Kidney (tissue), 14 donors: Measurements from ENCODE around the gene GNB3. TPM values are rescaled to one million over a fixed set of nuclear protein-coding genes. Genes with fewer than 3 reads are reported as not detected.

Source experiments
- DNase-seq, 5 donors: peaks; one replicate each; pipeline ENCODE4 v3.0.0-alpha.2; 2013 to 2020
- FAIRE-seq: peaks from 2 replicates; lab custom pipeline; 2012; peaks lifted over from hg19 to GRCh38; lab: Jason Lieb, UNC
- H3K27ac ChIP-seq, 2 donors: one replicate each; pipeline ENCODE4 v1.7.0; 2013; ENCODE audit warnings: low read depth in 2 of 2, low read length in 2 of 2, inconsistent platforms in 1 of 2
- H3K27me3 ChIP-seq: one replicate; pipeline ENCODE4 v1.7.1; 2013; ENCODE audit warnings: low read length, inconsistent platforms; ENCODE audit not compliant: control insufficient read depth, insufficient read depth
- H3K36me3 ChIP-seq, 3 donors: one replicate each; pipeline versions ENCODE4 v1.7.0 to v1.7.1; 2013; ENCODE audit warnings: low read length in 3 of 3, control low read depth in 1 of 3, inconsistent platforms in 1 of 3; ENCODE audit not compliant: insufficient read depth in 3 of 3, control insufficient read depth in 2 of 3
- H3K4me1 ChIP-seq, 3 donors: one replicate each; pipeline versions ENCODE4 v1.7.0 to v1.7.1; 2013; ENCODE audit warnings: low read length in 3 of 3, inconsistent platforms in 1 of 3, low read depth in 1 of 3; ENCODE audit not compliant: control insufficient read depth in 2 of 3, insufficient read depth in 2 of 3
- H3K4me3 ChIP-seq, 3 donors: one replicate each; pipeline versions ENCODE4 v1.7.0 to v1.8.1; 2013; ENCODE audit warnings: low read length in 3 of 3, control low read depth in 1 of 3, inconsistent platforms in 1 of 3
- H3K9ac ChIP-seq, 3 donors: one replicate each; pipeline versions ENCODE4 v1.7.0 to v1.7.1; 2013; ENCODE audit warnings: low read length in 3 of 3, control low read depth in 1 of 3, inconsistent platforms in 1 of 3
- H3K9me3 ChIP-seq, 3 donors: one replicate each; pipeline versions ENCODE4 v1.7.0 to v1.7.1; 2013; ENCODE audit warnings: low read length in 3 of 3, control low read depth in 1 of 3, inconsistent platforms in 1 of 3; ENCODE audit not compliant: control insufficient read depth in 2 of 3, insufficient read depth in 1 of 3
- CTCF ChIP-seq: IDR thresholded peaks from 3 replicates; pipeline ENCODE4 v1.5.1; 2012; ENCODE audit warnings: mild to moderate bottlenecking, moderate library complexity, borderline replicate concordance; ENCODE audit not compliant: insufficient read depth; ENCODE audit errors: extremely low read depth
- intact Hi-C: fragments of 100-400 bp; cut with DNase I; formaldehyde crosslinking; loops from one replicate; pipeline ENCODE4 v1.11.1; 2022
- polyA plus RNA-seq: library from polyadenylated mRNA; stranded (reverse); fragments of 350-450 nt; fragmentation: Illumina TruSeq; extraction: RNeasy Lipid Tissue Mini Kit (QIAGEN cat#74804); gene quantifications from one replicate; pipeline ENCODE4 v1.2.3, GENCODE V29; 2014; ENCODE audit warnings: low read depth, low replicate concordance; ENCODE audit not compliant: insufficient read depth
- total RNA-seq: library from RNA; stranded (reverse); fragmentation: NEBNext Ultra II Directional; extraction: Animal tissue kit (Norgen Biotek cat#: 25700); gene quantifications from one replicate; pipeline ENCODE4 v1.2.1, GENCODE V29; 2021
- donor health status: control.
- donor health status: control.
- donor health status: control.
- donor health status: control.
- donor health status: control.
- donor health status: DM: yes; HTN: yes; CAD: no.
- donor health status: Normal renal cell carcinoma (clear cell type).

Gene GNB3
- total and polyA plus RNA-seq, 2 donors from 2014 or later: 1.4 to 2.6 TPM

GRCh38 chr12:6852651-6853354 is 12.1 kb downstream of the GNB3 start:
- intact Hi-C loops: no loop called here
- no peaks in the 10 kb centered on the region for H3K27me3 ChIP-seq
- no peak for FAIRE-seq
- H3K9ac ChIP-seq: peak overlapping the region in 2 of 3 donors; percentile 36 to 46
- H3K36me3 ChIP-seq: peaks cover 6 to 20% (median 14%) of the 10 kb centered on the region in 3 donors
- peaks cover 0 to 11% (median 6%) of the 10 kb centered on the region in 3 donors for H3K4me1 ChIP-seq
- H3K4me3 ChIP-seq: peak overlapping the region; percentile 75 to 99 (median 92)
- H3K27ac ChIP-seq: no peak overlapping the region
- peak in 3 of 5 donors; percentile 66 to 84 (median 82) for DNase-seq
- no peak for TF ChIP-seq CTCF
- no peaks in the 10 kb centered on the region for H3K9me3 ChIP-seq

- intact Hi-C loops: no loop called here
- Histone ChIP-seq H3K27me3 (no peaks in the 10 kb centered on the region), H3K4me1 (peaks cover 0 to 11% (median 6%) of the 10 kb centered on the region in 3 donors), H3K9me3 (no peaks in the 10 kb centered on the region), H3K9ac (no peak overlapping the region), H3K4me3 (no peak overlapping the region), H3K36me3 (peaks cover 9 to 28% (median 19%) of the 10 kb centered on the region in 3 donors), H3K27ac (no peak overlapping the region)
- no peak for TF ChIP-seq CTCF
- no peak for DNase-seq
- FAIRE-seq: no peak
Measured at GRCh38 chr12:6853626-6854025, 12.9 kb downstream of the GNB3 start.

- no peak for FAIRE-seq
- Histone ChIP-seq H3K27me3 (no peaks in the 10 kb centered on the region), H3K4me1 (peaks cover 0 to 11% (median 6%) of the 10 kb centered on the region in 3 donors), H3K27ac (no peak overlapping the region), H3K4me3 (no peak overlapping the region), H3K9me3 (no peaks in the 10 kb centered on the region), H3K36me3 (peaks cover 9 to 32% (median 22%) of the 10 kb centered on the region in 3 donors), H3K9ac (no peak overlapping the region)
- no peak for TF ChIP-seq CTCF
- intact Hi-C loops: no loop called here
- peak in 1 of 5 donors; percentile 7 for DNase-seq
Measured at GRCh38 chr12:6854036-6854435, 13.3 kb downstream of the GNB3 start.
